BLaER1 treated with 17β-estradiol and CSF1 and Interleukin-3, amounts not matched to agents 10 nM and 100 nM (cell line): ENCODE measurements around the gene RB1.

ENCODE experiments used
- H3K27ac ChIP-seq, 11 experiments: shearing (Covaris generic); formaldehyde crosslinking; 2 replicates each; pipeline ENCODE4 v1.8.1; 2022
- H3K27me3 ChIP-seq, 11 experiments: shearing (Covaris generic); formaldehyde crosslinking; 2 replicates each; pipeline ENCODE4 v1.8.1; 2022
- H3K36me3 ChIP-seq, 11 experiments: shearing (Covaris generic); formaldehyde crosslinking; 2 replicates each; pipeline ENCODE4 v1.8.1; 2022
- H3K4me1 ChIP-seq, 10 experiments: shearing (Covaris generic); formaldehyde crosslinking; 2 replicates each; pipeline ENCODE4 v1.8.1; 2022
- H3K4me2 ChIP-seq, 11 experiments: shearing (Covaris generic); formaldehyde crosslinking; 2 replicates each; pipeline ENCODE4 v1.8.1; 2022
- H3K4me3 ChIP-seq, 10 experiments: shearing (Covaris generic); formaldehyde crosslinking; 2 replicates each; pipeline ENCODE4 v1.8.1; 2022
- H3K9ac ChIP-seq, 11 experiments: shearing (Covaris generic); formaldehyde crosslinking; 2 replicates each; pipeline ENCODE4 v1.8.1; 2022
- H3K9me3 ChIP-seq, 11 experiments: shearing (Covaris generic); formaldehyde crosslinking; replicated peaks in 1 of 11; 2 replicates each; pipeline ENCODE4 v1.8.1; 2022
- H4K20me1 ChIP-seq, 11 experiments: shearing (Covaris generic); formaldehyde crosslinking; 2 replicates each; pipeline ENCODE4 v1.8.1; 2022
- Cebpa-rat ChIP-seq, 11 experiments: shearing (Covaris generic); IDR thresholded peaks; 2 replicates each; pipeline ENCODE4 v1.8.1; 2022

The RB1 gene

DNA sequence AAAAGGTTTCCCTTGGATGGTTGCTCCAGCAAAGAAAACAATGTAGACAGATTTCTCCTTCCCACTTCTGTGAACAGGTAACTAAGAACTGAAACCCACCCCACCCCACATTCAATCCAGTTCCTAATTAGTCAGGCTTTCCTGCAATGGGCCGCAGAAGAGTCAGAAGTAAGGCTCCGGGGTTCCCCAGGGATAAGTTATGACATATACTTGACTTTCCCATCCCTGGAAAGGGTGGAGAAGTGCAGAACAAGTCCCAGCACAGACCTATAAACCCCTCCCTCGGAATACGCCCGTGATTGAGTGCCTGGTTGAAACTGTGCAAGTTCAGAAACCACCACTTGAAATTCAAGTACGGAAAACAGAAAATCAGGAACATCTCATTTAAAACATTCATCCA, 204.5 kb downstream of the RB1 start:
- Histone ChIP-seq H3K27ac (peak overlapping the region; percentile 90 to 98 (median 96); a peak in 21 of 22 replicates), H3K9me3 (peaks cover 0 to 15% (median 12%) of the 10 kb centered on the region in 11 experiments; a peak in 10 of 22 replicates), H3K9ac (peak overlapping the region in 1 of 11 experiments; percentile 85; a peak in 1 of 22 replicates), H3K4me1 (peaks cover 72 to 89% (median 78%) of the 10 kb centered on the region in 10 experiments), H3K4me3 (no peak overlapping the region), H4K20me1 (no peaks in the 10 kb centered on the region), H3K36me3 (peaks cover 32 to 56% (median 48%) of the 10 kb centered on the region in 11 experiments), H3K27me3 (no peaks in the 10 kb centered on the region), H3K4me2 (peak overlapping the region; percentile 80 to 97 (median 92))
- TF ChIP-seq Cebpa-rat (IDR thresholded peaks at IDR 0.05), result no peak

DNA sequence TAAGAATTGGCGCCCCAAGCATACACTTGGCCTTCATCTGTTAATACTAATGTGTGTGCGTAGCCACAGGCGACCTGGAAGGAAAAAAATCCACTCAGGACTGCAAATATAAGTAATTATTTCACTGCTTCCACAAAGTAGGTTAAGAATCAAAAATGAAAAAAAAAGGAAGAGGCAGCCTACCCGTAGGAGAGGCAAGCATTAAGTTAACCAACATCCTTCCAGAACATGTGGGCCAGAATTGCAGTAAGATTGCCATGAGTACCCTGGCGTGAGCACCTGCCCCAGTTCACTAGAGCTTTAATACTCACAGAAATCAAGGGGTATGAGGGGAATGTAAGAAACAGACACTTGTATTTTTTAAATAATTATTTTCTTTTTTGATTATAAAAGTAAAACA, 207.1 kb downstream of the RB1 start:
- H3K4me3 ChIP-seq, result no peak overlapping the region
- H3K9ac ChIP-seq, result no peak overlapping the region
- no peaks in the 10 kb centered on the region for H4K20me1 ChIP-seq
- TF ChIP-seq Cebpa-rat (IDR thresholded peaks at IDR 0.05), result no peak
- peak overlapping the region; percentile 27 to 95 (median 51); a peak in 19 of 22 replicates for H3K4me2 ChIP-seq
- peaks cover 0 to 19% (median 12%) of the 10 kb centered on the region in 11 experiments; a peak in 10 of 22 replicates for H3K9me3 ChIP-seq
- H3K4me1 ChIP-seq, result peaks cover 46 to 65% (median 51%) of the 10 kb centered on the region in 10 experiments
- peaks cover 57 to 75% (median 66%) of the 10 kb centered on the region in 11 experiments for H3K36me3 ChIP-seq
- H3K27ac ChIP-seq, result peak overlapping the region in 5 of 11 experiments; percentile 24 to 45 (median 32); a peak in 4 of 22 replicates
- no peaks in the 10 kb centered on the region for H3K27me3 ChIP-seq

DNA sequence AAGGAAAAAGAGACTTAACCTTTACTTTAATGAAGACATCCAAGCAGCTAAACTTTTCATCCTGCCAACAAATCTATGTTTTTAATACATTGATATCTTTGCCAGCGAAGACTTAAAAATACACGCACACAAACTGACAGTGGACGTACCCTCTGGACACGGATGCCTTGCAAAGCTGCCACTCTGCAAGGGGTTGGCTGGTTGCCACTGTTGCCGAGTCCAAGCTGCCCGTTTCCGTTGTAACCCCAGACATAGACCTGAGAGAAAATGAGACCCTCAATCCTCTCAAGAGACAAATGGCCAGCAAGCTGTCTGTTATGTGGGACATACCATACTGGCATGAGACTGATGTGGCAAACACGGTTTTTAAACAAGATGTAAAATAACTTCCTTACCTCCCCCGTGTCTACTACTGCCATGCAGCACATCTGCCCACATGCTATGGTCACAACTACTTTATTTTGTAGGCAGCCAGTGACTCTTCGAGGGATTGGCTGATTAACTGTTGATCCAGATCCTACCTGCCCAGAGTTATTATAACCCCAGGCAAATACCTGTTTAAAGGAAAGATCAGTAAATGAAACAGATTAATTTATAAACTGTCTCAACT, 208.2 kb downstream of the RB1 start:
- Histone ChIP-seq H3K36me3 (peaks cover 67 to 85% (median 76%) of the 10 kb centered on the region in 11 experiments), H3K27me3 (no peaks in the 10 kb centered on the region), H3K27ac (no peak overlapping the region), H3K9me3 (peaks cover 0 to 21% (median 12%) of the 10 kb centered on the region in 11 experiments; a peak in 10 of 22 replicates), H3K9ac (no peak overlapping the region), H3K4me2 (peak overlapping the region in 2 of 11 experiments; percentile 33 to 55; a peak in 3 of 22 replicates), H3K4me1 (peaks cover 40 to 64% (median 41%) of the 10 kb centered on the region in 10 experiments), H3K4me3 (no peak overlapping the region), H4K20me1 (no peaks in the 10 kb centered on the region)
- TF ChIP-seq Cebpa-rat (IDR thresholded peaks at IDR 0.05), result no peak

DNA sequence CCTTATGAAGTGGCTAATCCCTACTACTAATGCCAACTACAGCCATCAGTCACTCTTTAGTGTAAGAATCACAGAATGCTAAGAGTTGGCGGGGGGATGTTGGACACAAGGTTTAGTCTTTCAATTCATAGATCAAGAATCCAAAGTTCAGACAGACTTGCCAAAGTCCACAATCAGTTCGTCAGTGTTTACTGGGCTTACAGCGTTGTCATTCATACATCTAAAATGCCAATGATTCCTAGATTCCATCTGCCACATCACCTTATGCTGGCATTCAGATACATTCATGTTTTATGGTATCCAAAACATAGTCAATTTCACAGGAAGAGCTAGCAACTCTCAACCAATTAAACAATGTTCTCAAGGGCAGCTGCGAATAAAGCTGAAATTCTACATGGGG, 211.2 kb downstream of the RB1 start:
- Histone ChIP-seq H3K36me3 (peaks cover 73 to 94% (median 86%) of the 10 kb centered on the region in 11 experiments), H3K27me3 (no peaks in the 10 kb centered on the region), H3K27ac (no peak overlapping the region), H3K9ac (no peak overlapping the region), H3K9me3 (peaks cover 0 to 15% (median 5%) of the 10 kb centered on the region in 11 experiments; a peak in 3 of 22 replicates), H3K4me1 (peaks cover 10 to 46% (median 12%) of the 10 kb centered on the region in 10 experiments), H3K4me2 (no peak overlapping the region), H4K20me1 (no peaks in the 10 kb centered on the region), H3K4me3 (no peak overlapping the region)
- no peak for TF ChIP-seq Cebpa-rat (IDR thresholded peaks at IDR 0.05)

DNA sequence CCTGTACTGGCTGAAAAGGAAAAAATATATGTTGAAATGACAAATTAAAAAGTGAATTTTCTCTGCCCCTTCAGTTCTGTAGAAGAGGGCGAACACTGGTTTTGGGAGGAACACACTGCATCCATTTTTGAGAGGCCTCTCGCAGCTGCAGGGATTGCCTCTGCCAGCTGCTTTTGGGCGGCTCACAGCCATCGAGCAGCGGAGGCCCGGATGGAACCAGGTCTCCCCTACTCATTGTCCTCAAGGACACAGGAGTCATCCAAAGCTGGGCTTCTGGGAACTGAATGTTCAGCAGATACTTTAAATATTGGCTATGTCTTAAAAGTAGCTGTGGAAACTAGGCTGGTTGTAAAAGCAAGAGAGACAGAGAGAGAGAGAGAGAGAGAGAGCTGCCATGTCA, 212.2 kb downstream of the RB1 start:
- H3K4me1 ChIP-seq, result peaks cover under 1 to 43% (median 2%) of the 10 kb centered on the region in 10 experiments; a peak in 19 of 20 replicates
- no peaks in the 10 kb centered on the region for H4K20me1 ChIP-seq
- no peak overlapping the region for H3K4me3 ChIP-seq
- no peak overlapping the region for H3K9ac ChIP-seq
- no peak for TF ChIP-seq Cebpa-rat (IDR thresholded peaks at IDR 0.05)
- no peaks in the 10 kb centered on the region for H3K27me3 ChIP-seq
- peak overlapping the region in 3 of 11 experiments; percentile 5 to 23 (median 7); a peak in 2 of 22 replicates for H3K27ac ChIP-seq
- peaks cover 0 to 21% (median 8%) of the 10 kb centered on the region in 11 experiments; a peak in 5 of 22 replicates for H3K9me3 ChIP-seq
- no peak overlapping the region for H3K4me2 ChIP-seq
- H3K36me3 ChIP-seq, result peaks cover 79 to 96% (median 90%) of the 10 kb centered on the region in 11 experiments

DNA sequence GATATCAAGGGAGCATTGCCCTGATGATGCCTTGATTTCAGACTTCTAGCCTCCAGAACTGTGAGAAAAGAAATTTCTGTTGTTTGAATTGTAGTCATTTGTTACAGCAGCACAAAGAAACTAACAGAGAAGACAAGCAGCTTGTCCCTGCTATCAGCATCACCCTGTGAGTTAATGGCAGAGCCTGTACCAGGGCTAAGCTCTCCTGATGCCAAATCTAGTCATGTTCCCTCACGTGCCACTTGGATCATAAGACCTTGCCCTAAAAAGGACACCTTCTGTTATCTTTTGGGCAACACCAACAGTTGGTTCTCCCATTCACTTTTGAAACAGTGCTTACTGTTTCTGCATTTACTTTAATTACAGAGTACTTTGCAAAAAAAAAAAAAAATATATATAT, 214.5 kb downstream of the RB1 start:
- Histone ChIP-seq H4K20me1 (no peaks in the 10 kb centered on the region), H3K4me2 (no peak overlapping the region), H3K9ac (no peak overlapping the region), H3K4me1 (peaks cover 0 to 40% (median 5%) of the 10 kb centered on the region in 10 experiments; a peak in 8 of 20 replicates), H3K27ac (no peak overlapping the region), H3K9me3 (peaks cover 0 to 21% (median 8%) of the 10 kb centered on the region in 11 experiments; a peak in 5 of 22 replicates), H3K4me3 (no peak overlapping the region), H3K36me3 (peaks cover 78 to 91% (median 88%) of the 10 kb centered on the region in 11 experiments), H3K27me3 (no peaks in the 10 kb centered on the region)
- no peak for TF ChIP-seq Cebpa-rat (IDR thresholded peaks at IDR 0.05)

DNA sequence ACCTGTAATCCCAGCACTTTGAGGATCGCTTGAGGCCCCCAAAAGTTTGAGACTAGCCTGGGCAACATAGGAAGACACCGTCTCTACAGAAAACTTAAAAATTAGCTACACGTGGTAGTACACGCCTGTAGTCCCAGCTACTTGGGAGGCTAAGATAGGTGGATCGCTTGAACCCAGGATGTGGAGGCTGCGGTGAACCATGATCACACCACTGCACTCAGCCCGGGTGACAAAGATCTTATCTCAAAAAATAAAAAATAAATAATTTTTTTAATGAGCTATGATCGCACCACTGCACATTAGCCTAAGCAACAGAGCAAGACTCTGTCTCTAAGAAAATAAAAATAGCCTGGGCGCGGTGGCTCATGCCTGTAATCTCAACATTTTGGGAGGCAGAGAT, 222.7 kb downstream of the RB1 start:
- Histone ChIP-seq H3K9me3 (peaks cover 0 to 16% (median 12%) of the 10 kb centered on the region in 11 experiments; a peak in 15 of 22 replicates), H4K20me1 (no peaks in the 10 kb centered on the region), H3K27me3 (no peaks in the 10 kb centered on the region), H3K4me2 (peak overlapping the region in 2 of 11 experiments; percentile 18 to 28; a peak in 2 of 22 replicates), H3K9ac (no peak overlapping the region), H3K4me1 (peaks cover 24 to 74% (median 37%) of the 10 kb centered on the region in 10 experiments), H3K36me3 (peaks cover 18 to 36% (median 27%) of the 10 kb centered on the region in 11 experiments), H3K27ac (no peak overlapping the region), H3K4me3 (no peak overlapping the region)
- TF ChIP-seq Cebpa-rat (IDR thresholded peaks at IDR 0.05), result no peak

DNA sequence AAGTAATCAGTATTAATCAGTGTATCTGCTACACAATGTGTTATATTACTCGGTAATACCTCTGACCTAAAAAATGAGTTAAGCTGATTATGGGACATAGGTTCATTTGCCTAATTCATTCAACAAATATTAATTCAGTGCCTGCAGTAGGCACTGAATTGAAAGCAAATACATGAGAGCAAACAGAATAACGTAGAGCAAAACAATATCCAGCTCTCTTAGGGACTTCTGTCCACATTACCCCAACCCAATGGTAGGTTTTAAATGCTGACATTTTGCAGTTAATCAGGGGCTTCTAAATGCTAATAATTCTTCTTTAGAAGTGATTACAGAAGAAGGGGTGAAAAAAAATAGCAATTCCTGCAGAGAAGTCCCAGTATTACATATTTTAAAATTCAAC, 224.4 kb downstream of the RB1 start:
- H3K4me3 ChIP-seq, result no peak overlapping the region
- H3K27ac ChIP-seq, result peak overlapping the region in 3 of 11 experiments; percentile 7 to 27 (median 23); a peak in 1 of 22 replicates
- H3K36me3 ChIP-seq, result peaks cover 6 to 23% (median 15%) of the 10 kb centered on the region in 11 experiments; a peak in 13 of 22 replicates
- no peaks in the 10 kb centered on the region for H4K20me1 ChIP-seq
- TF ChIP-seq Cebpa-rat (IDR thresholded peaks at IDR 0.05), result no peak
- peaks cover 29 to 66% (median 38%) of the 10 kb centered on the region in 10 experiments for H3K4me1 ChIP-seq
- H3K27me3 ChIP-seq, result no peaks in the 10 kb centered on the region
- peak overlapping the region in 1 of 11 experiments; percentile 48; a peak in 2 of 22 replicates for H3K9ac ChIP-seq
- H3K9me3 ChIP-seq, result peaks cover 0 to 16% (median 11%) of the 10 kb centered on the region in 11 experiments; a peak in 15 of 22 replicates
- H3K4me2 ChIP-seq, result peak overlapping the region in 10 of 11 experiments; percentile 14 to 98 (median 35); a peak in 15 of 22 replicates

DNA sequence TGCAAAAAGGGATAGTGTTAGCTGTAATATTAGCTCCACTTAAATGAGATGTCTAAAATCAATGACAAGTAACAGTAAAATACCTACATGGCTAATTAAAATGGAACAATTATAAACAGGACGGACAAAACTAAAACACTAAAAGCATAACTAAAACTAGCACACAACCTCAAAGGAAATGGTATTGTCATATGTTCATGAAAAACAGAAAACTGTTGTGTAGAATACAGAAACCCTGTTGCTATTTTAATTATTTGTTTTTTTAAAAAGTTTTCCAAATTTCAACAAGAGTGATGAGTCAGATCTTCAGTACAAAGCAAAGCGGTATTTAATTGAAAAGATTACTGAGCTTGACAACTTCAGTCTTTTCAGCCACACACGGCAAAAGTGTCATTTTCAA, 225.2 kb downstream of the RB1 start:
- peaks cover 37 to 65% (median 45%) of the 10 kb centered on the region in 10 experiments for H3K4me1 ChIP-seq
- peaks cover 0 to 16% (median 11%) of the 10 kb centered on the region in 11 experiments; a peak in 15 of 22 replicates for H3K9me3 ChIP-seq
- H3K36me3 ChIP-seq, result peaks cover 3 to 23% (median 13%) of the 10 kb centered on the region in 11 experiments; a peak in 12 of 22 replicates
- no peak overlapping the region for H3K9ac ChIP-seq
- H4K20me1 ChIP-seq, result no peaks in the 10 kb centered on the region
- H3K4me2 ChIP-seq, result peak overlapping the region in 10 of 11 experiments; percentile 3 to 98 (median 35); a peak in 15 of 22 replicates
- H3K4me3 ChIP-seq, result no peak overlapping the region
- H3K27me3 ChIP-seq, result no peaks in the 10 kb centered on the region
- H3K27ac ChIP-seq, result peak overlapping the region in 5 of 11 experiments; percentile 2 to 37 (median 20); a peak in 5 of 22 replicates
- no peak for TF ChIP-seq Cebpa-rat (IDR thresholded peaks at IDR 0.05)
